ENCODE results near the gene MPZL1. TPM values are rescaled to one million over a fixed set of nuclear protein-coding genes. Genes with fewer than 3 reads are reported as not detected.

Gene MPZL1
- total and polyA plus RNA-seq, 2 of the 8 experiments (the other 6 are each of a cell fraction or from before 2014, with no cell fraction given): 37.8 to 120 TPM

DNA sequence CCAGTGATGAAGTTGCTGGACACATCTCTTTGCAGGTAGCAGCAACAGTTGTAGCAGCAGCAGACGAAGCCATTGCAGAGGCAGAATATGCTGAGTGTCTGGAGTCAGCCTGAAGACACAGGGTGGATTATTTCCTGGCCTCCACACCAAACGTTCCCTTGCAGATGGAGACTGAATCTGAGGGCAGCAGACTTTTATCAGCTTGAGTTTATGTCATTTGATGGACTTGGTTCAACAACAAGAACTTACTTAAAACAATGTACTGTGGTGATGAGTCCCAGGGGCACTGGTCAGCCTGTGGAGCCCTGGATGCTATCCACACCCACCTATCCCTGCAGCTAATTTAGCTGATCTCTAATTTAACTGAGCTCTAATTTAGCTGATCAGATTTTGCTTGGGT, 17.1 kb upstream of the MPZL1 start (continued):
- no peak for TF ChIP-seq MAX (IDR thresholded peaks at IDR 0.05)
- no peak for TF ChIP-seq KDM4A (IDR thresholded peaks at IDR 0.05; ENCODE audit: low read depth, low read length, severe bottlenecking)
- no peak for TF ChIP-seq SIX5 (IDR thresholded peaks at IDR 0.05; ENCODE audit: low read depth, low read length)
- no peak for TF ChIP-seq TBP (IDR thresholded peaks at IDR 0.05; ENCODE audit: low read depth, low read length)
- TF ChIP-seq SP2 (IDR thresholded peaks at IDR 0.05; ENCODE audit: low read length): no peak
- no peak for TF ChIP-seq RNF2 (IDR thresholded peaks at IDR 0.05; ENCODE audit: borderline replicate concordance, low read depth, low read length, missing control alignments, poor library complexity, severe bottlenecking)
